MM.1S (cell line): ENCODE data around the gene RALA.

Experiments
- DNase-seq: peaks from one replicate; pipeline ENCODE4 v3.0.0-alpha.2; 2015
- H2AFZ ChIP-seq: fragments of 300-600 bp; sonication (generic); 2 replicates; pipeline ENCODE4 v1.6.0; 2016; ENCODE audit warnings: antibody characterized with exemption, low read length
- H3F3A ChIP-seq: fragments of 300-600 bp; sonication (generic); 2 replicates; pipeline ENCODE4 v1.6.1; 2016; ENCODE audit warnings: mild to moderate bottlenecking, antibody characterized with exemption, low read length, moderate library complexity, mixed read lengths; ENCODE audit not compliant: insufficient read depth
- H3K27ac ChIP-seq: fragments of 300-600 bp; sonication (generic); 2 replicates; pipeline ENCODE4 v1.5.1; 2016; ENCODE audit warnings: mild to moderate bottlenecking, low read length
- H3K27me3 ChIP-seq: fragments of 300-600 bp; sonication (generic); replicated peaks from 2 replicates; pipeline ENCODE4 v1.6.0; 2016; ENCODE audit warnings: low read length; ENCODE audit not compliant: insufficient read depth
- H3K36me3 ChIP-seq: fragments of 300-600 bp; sonication (generic); replicated peaks from 2 replicates; pipeline ENCODE4 v1.6.1; 2016; ENCODE audit warnings: mild to moderate bottlenecking, low read length, mixed read lengths; ENCODE audit not compliant: insufficient read depth
- H3K4me1 ChIP-seq: fragments of 300-600 bp; sonication (generic); 2 replicates; pipeline ENCODE4 v1.6.1; 2016; ENCODE audit warnings: low read length, mixed read lengths
- H3K4me2 ChIP-seq: fragments of 300-600 bp; sonication (generic); 2 replicates; pipeline ENCODE4 v1.6.0; 2016; ENCODE audit warnings: low read depth, low read length
- H3K4me3 ChIP-seq: fragments of 300-600 bp; sonication (generic); 2 replicates; pipeline ENCODE4 v1.5.1; 2016; ENCODE audit warnings: low read length, mixed read lengths
- H3K79me2 ChIP-seq: fragments of 300-600 bp; sonication (generic); 2 replicates; pipeline ENCODE4 v1.6.1; 2016; ENCODE audit warnings: mixed run types, low read length, mixed read lengths
- H3K9ac ChIP-seq: fragments of 300-600 bp; sonication (generic); 2 replicates; pipeline ENCODE4 v1.6.1; 2016; ENCODE audit warnings: low read length, mixed read lengths
- H3K9me2 ChIP-seq: fragments of 300-600 bp; sonication (generic); replicated peaks from 2 replicates; pipeline ENCODE4 v1.6.1; 2016; ENCODE audit warnings: mild to moderate bottlenecking, low read length, mixed read lengths; ENCODE audit not compliant: insufficient read depth
- H3K9me3 ChIP-seq: fragments of 300-600 bp; sonication (generic); replicated peaks from 2 replicates; pipeline ENCODE4 v1.6.1; 2016; ENCODE audit warnings: mild to moderate bottlenecking, low read length, mixed read lengths; ENCODE audit not compliant: insufficient read depth
- H4K20me1 ChIP-seq: fragments of 300-600 bp; sonication (generic); 2 replicates; pipeline ENCODE4 v1.6.1; 2016; ENCODE audit warnings: mild to moderate bottlenecking, low read length, moderate library complexity, mixed read lengths; ENCODE audit not compliant: insufficient read depth
- CTCF ChIP-seq: fragments of 300-600 bp; sonication (generic); IDR thresholded peaks from 2 replicates; pipeline ENCODE4 v1.5.1; 2016; ENCODE audit warnings: antibody characterized with exemption, low read length, mixed read lengths
- EZH2 ChIP-seq: fragments of 300-600 bp; sonication (generic); optimal IDR thresholded peaks from 2 replicates; pipeline ENCODE3; 2017; ENCODE audit warnings: low read depth, mild to moderate bottlenecking, antibody characterized with exemption, low read length, mixed read lengths
- EZH2phosphoT487 ChIP-seq: fragments of 300-600 bp; sonication (generic); IDR thresholded peaks from 2 replicates; pipeline ENCODE4 v1.6.1; 2018; ENCODE audit warnings: antibody characterized with exemption, low read length

RALA gene

GRCh38 chr7:39673868-39674267, 50.5 kb downstream of the RALA start:
- H3K4me3 ChIP-seq: no peak overlapping the region
- H3F3A ChIP-seq: no peaks in the 10 kb centered on the region
- no peaks in the 10 kb centered on the region for H3K36me3 ChIP-seq
- H3K9me3 ChIP-seq: no peaks in the 10 kb centered on the region
- DNase-seq: no peak
- H3K27ac ChIP-seq: no peak overlapping the region
- no peaks in the 10 kb centered on the region for H4K20me1 ChIP-seq
- no peak overlapping the region for H2AFZ ChIP-seq
- no peak overlapping the region for H3K9ac ChIP-seq
- H3K4me1 ChIP-seq: peaks cover 4% of the 10 kb centered on the region; the same call in 1 of the 2 replicates
- H3K79me2 ChIP-seq: peaks cover 23% of the 10 kb centered on the region
- H3K4me2 ChIP-seq: no peak overlapping the region
- no peaks in the 10 kb centered on the region for H3K27me3 ChIP-seq
- TF ChIP-seq EZH2phosphoT487 (no peak), CTCF (no peak), EZH2 (no peak)
- H3K9me2 ChIP-seq: no peaks in the 10 kb centered on the region

- DNase-seq: no peak
- no peaks in the 10 kb centered on the region for H3K27me3 ChIP-seq
- H2AFZ ChIP-seq: no peak overlapping the region
- no peak overlapping the region for H3K4me2 ChIP-seq
- no peaks in the 10 kb centered on the region for H3K9me2 ChIP-seq
- H3K79me2 ChIP-seq: peaks cover 28% of the 10 kb centered on the region
- H3F3A ChIP-seq: no peaks in the 10 kb centered on the region
- TF ChIP-seq EZH2phosphoT487 (no peak), CTCF (no peak), EZH2 (no peak)
- no peak overlapping the region for H3K27ac ChIP-seq
- H3K9ac ChIP-seq: no peak overlapping the region
- no peaks in the 10 kb centered on the region for H4K20me1 ChIP-seq
- H3K4me1 ChIP-seq: peaks cover 4% of the 10 kb centered on the region; the same call in 1 of the 2 replicates
- no peak overlapping the region for H3K4me3 ChIP-seq
- no peaks in the 10 kb centered on the region for H3K36me3 ChIP-seq
- H3K9me3 ChIP-seq: no peaks in the 10 kb centered on the region
Observed at GRCh38 chr7:39674406-39674805, 51.0 kb downstream of the RALA start.

GRCh38 chr7:39676346-39676745, 53.0 kb downstream of the RALA start:
- TF ChIP-seq EZH2phosphoT487: no peak
- TF ChIP-seq EZH2: no peak
- TF ChIP-seq CTCF: no peak
- no peaks in the 10 kb centered on the region for H3K36me3 ChIP-seq

More at GRCh38 chr7:39676346-39676745, 53.0 kb downstream of the RALA start:
- H3K4me3 ChIP-seq: no peak overlapping the region
- no peak overlapping the region for H3K9ac ChIP-seq
- no peak overlapping the region for H3K27ac ChIP-seq
- peaks cover 41% of the 10 kb centered on the region for H3K79me2 ChIP-seq
- no peaks in the 10 kb centered on the region for H3K9me3 ChIP-seq
- no peak overlapping the region for H3K4me2 ChIP-seq
- H3F3A ChIP-seq: no peaks in the 10 kb centered on the region
- peaks cover 4% of the 10 kb centered on the region; the same call in 1 of the 2 replicates for H3K4me1 ChIP-seq
- no peaks in the 10 kb centered on the region for H3K27me3 ChIP-seq
- no peaks in the 10 kb centered on the region for H4K20me1 ChIP-seq
- no peak overlapping the region for H2AFZ ChIP-seq
- no peak for DNase-seq
- no peaks in the 10 kb centered on the region for H3K9me2 ChIP-seq
